NCI-H1436 treated with DMSO at 0.1 percent for 48 hours (cell line): ENCODE measurements around the gene INSC.

ENCODE experiments used
- DNase-seq: peaks from one replicate; lab custom pipeline; 2025; lab: John Stamatoyannopoulos, UW

INSC gene

DNA sequence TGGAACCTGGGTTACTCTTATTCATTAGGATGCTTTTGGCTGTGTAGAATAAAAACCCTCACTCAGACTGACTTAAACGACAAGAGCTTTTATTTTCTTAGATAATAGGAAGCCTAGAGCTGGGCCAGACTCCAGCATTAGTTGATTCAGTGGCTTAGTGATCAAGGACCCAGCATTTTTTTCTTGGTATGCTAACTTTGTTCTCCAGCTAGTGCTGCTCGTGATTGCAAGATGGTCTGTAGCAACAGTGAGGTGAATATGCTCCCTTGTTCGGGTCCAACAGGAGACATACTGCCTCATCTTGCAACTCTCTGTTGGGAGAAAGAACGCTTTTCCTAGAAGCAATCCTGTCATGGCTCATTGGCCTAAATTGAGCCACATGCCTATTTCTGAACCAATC, 33.4 kb downstream of the INSC start:
- DNase-seq = no peak

DNA sequence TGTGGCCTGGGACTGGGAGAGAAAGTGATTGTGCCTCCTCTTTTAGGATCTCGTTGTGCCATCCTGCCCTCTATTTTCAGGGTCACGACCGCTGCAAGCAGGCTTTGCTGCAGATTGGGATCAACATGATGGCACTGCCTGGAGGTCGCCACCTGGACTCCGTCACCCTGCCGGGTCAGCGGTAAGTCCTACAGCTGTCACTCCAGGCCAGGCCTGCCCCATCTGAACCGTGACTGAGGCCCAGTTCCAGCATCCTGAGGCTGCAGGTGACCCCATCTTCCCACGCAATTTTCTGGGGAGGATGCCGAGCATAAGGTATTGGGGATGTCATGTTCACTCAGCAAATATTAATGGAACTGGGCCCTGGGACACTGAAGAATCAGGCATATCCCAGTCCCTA, 34.3 kb downstream of the INSC start:
- no peak for DNase-seq

DNA sequence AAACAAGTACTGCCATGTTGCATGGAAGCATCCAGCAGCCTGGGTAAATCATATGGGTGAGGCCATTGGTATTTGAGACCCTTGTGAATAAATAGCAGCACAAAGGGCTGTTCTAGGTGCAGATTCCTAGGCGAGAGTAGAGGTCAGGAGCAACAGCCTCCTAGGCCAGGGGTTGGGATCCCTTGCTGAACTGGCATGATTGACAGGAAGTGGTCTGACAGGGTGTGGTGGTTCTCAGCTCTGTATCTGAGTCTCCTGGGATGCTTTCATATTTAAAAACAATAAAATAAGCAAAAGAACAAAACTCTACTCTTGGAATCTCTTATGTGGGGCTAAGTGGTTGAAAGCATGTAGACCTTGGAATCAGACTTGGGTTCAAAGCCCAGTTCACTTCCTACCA, 35.8 kb downstream of the INSC start:
- DNase-seq = no peak

DNA sequence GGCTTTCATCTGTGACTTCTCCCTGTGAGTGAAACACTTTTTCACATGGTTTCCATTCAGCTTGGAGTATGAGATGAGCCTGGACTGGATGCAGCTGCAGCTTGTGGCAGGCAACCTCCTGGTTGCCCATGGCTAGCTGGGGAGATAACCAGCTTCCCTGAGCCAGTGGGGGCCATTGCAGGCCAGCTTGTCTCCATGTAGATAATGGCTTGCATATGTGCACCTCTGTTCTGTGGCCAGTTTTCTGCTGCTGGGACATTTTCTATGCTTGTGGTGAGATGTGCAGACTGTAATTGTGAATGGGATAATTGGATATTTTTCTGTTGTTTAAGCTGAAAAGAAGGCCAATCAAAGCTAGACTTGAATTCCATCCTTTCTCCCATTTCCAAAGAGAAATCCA, 38.5 kb downstream of the INSC start:
- DNase-seq = no peak

DNA sequence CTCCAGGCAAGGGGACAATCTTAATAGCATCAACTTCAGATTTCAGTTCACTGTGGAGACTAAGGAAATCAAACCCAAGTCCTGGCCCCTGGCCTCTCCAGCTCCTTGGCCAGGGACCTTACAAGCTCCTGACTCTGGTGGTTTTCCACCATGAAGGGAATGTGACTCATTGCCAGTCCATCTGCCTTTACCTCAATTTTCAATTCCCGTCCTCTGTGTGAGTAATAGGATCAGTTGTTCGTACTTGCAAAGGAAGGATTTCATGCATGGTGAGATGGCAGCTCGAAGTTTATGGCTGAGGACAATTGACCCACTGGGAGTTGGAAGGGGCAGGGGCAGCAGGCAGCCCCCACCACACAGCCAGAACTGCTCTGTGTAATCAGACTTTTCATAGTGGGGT, 42.5 kb downstream of the INSC start:
- no peak for DNase-seq

DNA sequence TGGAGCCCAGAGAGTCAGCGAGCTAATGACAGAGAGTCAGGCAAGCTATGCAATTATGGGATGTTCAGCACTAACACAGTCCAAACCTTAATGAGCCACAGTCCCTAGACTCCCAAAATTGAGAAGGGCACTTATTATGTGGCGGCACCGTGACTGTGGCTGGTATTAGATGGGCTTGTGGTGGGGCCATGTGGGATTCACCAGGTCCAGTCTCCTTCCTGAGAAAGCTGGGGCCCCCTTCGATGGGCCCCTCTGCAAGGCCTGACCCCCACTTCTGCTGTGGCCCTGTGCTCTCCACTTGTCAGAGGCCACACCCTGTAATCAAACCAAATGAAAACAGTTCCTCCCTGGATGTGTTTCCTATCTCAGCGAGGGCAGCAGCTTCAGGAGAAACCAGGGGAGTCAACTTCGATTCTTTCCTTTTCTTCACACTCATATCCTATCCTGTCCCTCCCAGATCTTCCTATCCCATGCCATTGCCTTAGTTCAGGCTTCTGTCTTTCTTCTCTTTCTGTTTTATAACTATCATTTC, 42.9 kb downstream of the INSC start:
- no peak for DNase-seq

DNA sequence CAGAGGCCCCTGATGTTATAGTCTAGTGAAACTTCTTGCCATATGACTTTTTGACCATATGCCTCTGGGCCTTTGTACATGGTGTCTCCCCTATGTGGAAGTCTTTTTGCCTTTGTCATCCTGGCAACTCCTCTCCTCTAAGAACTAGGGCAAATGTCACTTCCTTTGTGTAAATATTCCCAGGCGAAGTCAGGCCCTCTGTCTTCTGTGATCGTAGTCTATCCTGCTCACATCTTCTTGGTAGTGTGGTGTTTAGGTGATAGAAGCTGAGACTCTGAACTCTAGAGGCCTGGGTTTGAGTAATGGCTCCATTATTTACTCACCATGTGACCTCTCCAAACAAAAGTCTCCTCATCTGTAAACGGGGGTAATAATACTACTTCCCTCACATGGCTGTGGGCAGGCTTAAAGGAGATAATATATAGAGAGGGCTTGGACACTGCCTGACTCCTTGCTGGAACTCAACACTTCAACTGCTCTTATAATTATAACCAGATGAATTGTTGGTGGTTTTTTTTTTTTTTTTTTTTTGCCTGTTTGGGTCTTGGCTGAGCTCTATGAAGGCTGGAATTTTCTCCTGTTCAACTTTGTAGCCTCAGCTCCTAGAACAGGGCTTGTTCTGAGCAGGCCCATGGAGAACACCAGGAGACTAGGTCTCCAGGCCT, 43.8 kb downstream of the INSC start:
- no peak for DNase-seq

DNA sequence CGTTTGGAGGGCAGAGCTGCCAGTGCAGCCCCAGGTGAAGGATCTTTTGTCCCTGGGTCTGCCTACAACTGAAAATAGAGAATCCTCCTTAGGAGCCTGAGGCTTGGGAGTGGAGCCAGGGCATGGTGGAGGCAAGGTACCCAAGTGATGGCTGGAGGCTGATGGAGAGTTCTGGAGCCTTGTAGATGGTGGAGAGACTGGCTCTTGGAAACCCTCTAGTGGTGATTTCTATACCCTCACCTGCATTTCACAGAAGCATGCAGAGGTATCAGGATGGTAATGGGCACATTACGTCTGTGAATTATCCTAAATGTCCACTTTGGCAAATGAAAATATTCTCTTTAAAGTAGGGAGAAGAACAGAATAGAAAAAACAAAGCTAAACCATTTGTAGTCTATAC, 44.4 kb downstream of the INSC start:
- no peak for DNase-seq

DNA sequence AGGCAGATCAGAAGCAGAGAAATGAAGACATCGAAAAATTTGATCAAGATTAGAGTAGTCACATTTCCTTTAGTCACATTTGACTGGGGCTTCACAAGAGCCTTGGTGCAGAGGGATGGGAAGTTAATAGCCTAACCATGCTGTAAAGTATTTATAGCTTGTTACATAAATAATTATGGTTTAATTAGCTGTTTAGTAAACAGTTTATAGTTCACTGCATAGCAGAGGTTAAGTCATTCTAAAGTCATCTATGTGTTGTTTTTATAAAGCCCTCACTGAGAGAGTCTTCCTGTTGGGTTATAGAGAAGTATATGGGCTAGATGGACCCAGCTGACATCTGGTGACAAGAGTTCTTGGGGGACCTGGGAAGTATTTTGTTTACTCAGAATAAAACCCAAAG, 47.1 kb downstream of the INSC start:
- DNase-seq = no peak

DNA sequence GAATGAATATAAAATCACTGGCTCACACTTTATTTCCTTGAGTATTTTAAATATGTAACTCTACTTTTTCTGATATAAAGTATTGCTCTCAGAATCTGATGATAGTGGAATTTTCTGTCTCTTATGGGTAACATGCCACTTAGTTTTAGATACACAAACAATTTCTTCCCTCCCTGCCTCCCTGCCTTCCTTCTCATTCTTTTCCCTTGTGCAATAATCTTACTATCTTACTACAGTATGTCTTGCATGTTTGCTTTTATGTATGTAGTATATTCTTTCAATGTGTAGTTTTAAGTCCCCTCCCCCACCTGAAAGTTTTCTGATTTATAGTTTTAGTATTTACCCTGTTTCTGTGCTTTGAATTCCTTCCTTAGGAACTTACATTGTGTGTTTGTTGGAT, 48.4 kb downstream of the INSC start:
- DNase-seq = no peak

DNA sequence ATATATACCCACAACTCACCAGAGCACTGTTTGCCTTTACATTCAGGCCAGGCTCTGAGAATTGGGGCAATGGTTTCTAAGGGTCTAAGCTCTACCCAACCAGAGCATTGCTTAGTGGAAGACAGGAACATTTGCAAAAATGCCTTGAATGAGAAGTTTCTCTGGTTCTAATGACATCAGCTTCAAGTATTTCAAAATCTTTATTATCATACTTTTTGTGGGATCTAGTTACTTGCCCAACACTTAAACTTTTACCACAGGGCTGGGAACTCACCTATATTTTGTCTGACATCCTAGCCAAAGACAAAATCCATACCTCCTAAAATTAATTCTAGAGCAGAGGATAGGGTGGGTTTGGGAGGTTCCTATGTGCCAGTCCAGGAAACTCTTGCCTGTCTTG, 51.5 kb downstream of the INSC start:
- no peak for DNase-seq

DNA sequence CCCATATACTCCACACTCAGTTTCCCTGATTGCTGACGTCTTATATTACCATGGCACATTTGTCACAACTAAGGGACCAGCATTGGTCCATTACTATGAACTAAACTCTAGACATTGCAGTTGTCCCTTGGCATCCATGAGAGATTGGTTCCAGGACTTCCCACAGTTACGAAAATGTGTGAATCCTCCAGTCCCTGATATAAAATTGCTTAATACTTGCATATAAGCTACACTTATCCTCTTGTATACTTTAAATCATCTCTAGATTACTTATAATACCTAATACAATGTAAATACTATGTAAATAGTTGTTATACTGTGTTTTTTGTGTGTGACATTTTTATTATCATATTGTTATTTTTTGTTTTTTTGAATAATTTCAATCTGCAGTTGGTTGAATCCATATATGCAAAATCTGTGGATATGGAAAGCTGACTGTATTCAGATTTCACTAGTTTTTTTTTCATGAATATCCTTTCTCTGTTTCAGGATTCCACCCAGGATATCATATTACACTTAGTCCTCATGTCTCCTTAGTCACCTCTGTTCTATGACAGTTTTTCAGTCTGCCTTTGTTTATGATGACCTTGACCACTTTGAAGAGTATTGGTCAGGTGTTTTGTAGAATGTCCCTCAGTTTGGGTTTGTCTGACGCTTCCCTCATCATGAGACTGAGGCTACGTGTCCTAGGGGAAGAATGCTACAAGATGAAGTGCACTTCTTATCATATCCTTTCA, 55.3 kb downstream of the INSC start:
- DNase-seq = no peak

DNA sequence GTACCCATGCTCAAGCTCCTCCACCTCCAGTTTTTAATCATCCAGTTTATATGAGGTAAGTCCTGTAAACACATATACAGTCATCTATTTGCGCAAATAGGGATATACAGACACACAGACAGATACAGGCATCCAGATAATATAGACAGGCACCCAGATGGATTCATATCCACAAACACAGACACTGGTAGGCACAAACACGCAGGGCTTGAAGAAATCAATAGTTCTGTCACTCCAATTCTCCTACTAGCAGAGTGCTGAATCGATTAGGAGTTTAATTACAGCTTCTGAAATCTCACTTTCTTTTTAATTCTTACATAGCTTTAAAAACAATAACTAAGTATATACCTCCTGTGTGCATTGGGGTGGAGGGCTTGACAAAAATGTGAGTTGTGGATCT, 56.0 kb downstream of the INSC start:
- DNase-seq = no peak

DNA sequence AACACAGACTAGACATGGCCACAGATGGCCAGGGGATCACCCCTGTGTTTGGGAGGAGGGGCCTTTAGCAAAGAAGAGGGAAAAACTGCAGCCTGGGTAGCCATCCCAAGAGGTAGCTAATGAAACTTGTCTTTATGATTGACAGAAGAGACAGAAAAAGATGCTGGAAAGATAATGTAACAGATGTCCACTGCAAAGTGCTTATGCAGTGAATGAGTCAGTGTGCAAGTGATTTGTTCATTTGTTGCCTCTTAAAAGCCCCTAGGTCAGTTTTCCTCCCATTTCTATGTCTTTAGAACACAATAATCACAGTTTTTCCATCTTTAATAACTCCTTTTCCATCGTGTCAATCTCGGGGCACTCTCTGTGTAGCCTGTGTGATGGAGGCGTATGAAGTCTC, 57.2 kb downstream of the INSC start:
- no peak for DNase-seq

DNA sequence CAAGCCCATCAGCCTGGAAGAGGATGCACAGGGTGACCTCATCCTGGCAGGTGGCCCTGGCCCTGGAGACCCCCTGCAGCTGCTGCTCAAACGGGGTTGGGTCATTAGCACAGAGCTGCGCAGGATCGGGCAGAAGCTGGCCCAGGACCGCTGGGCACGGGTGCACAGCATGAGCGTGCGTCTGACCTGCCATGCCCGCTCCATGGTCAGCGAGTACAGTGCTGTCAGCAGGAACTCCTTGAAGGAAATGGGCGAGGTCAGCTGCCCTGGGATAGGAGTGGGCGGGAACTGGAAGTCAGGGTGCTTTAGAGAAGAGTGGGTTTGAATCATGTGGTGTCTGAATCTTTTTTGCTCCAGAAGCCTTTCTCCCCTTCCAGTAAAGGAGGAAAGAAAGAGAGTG, 61.1 kb downstream of the INSC start:
- no peak for DNase-seq

DNA sequence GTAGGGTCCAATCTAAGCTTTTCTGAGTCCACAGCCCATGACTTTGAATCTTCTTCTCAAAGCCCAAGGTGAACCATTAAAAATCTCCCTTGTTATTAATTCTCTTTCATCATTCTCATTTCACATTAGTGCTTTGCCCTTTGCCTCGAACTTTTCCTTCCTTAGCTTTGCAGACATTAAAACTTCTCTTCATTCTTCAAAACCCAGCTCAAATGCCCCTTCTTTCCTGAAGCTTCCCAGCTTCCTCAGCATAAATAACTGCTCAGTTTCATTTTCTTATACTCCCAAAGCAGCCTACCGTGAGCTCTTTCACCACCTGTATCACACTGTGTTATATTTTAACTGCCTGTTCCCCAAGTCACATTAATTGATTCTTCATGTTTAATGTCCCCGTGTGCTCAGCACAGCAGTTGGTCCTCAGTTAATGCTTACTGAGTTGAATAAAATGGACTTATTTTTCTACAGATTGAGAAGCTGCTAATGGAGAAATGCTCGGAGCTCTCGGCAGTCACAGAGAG, 62.0 kb downstream of the INSC start:
- DNase-seq = no peak

DNA sequence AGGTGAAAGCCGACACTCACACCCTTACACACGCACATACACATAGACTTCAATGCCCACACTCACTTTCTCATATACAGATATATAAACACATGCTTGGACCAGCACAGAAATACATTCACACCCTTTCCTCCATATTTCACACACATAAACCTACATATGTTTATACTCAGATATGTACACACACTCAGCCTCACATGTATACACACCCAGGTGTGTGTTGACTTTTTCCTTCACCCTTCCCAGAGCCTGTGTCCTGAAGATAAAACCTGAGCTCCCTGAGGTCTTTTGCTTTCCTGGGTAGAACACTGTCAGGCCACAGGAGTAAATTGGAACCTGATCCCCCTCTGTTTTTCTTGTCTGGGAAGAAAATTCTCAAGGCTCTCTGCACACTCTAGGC, 62.8 kb downstream of the INSC start:
- no peak for DNase-seq

DNA sequence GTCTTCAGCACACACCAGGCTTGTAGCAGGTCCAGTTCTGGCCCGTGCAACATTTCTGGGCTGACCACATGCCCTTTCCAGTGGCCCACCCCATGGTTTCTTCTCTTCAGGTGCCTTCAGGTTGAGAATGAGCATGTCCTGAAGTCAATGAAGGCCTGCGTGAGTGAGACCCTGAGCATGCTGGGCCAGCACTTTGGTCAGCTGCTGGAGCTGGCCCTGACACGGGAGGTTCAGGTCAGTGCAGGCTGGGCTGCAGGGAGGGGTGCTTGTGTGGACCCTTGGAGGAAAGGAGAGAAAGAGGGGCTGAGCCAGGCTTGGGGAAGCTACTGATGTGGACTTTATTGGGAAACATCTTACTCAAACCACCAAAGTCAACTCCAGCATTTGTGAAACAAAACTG, 63.5 kb downstream of the INSC start:
- no peak for DNase-seq

DNA sequence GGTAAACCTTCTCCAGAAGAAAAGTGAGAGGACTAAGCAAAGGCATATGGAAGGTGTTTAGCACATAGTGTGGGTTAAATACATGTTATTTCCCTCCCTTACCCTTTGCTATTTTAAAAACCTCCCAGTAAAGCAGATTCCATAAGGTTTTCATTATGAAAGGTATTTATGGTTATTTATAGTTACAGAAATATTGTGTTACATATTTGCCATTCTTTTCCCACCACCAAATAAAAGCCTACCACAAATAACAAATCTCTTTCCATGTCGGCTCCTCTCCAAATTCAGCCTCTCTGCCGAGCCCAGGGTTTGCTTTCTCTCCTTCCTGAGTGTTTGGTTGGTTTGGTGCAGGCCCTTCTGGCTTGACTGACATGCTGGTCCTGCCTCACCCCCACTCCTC, 64.4 kb downstream of the INSC start:
- no peak for DNase-seq

DNA sequence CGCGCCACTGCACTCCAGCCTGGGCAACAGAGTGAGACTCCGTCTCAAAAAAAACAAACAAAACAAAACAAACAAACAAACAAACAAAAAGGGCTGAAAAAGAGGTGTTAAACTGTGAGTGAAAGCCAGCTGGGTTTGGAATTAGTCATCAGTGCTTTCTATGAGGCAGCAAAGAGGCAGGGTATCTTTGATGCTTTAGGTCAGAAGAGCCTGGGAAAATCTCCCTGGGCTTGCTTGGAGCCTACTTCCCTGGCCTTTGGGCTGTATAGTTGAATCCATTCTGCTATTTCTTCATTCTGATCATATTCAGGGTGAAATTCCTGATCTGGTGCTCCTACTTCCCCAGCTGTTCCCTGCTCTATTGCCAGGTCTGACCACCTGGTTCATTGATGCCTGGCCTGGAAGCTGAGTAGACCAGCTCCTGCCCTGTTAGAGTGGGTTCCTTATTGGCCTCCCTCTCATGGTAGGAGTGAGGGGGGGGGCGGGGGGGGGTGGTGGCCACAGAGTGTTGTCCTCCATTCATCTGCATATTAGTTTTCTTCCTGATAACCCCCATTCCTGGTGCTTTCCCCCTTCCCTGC, 65.6 kb downstream of the INSC start:
- DNase-seq = no peak

DNA sequence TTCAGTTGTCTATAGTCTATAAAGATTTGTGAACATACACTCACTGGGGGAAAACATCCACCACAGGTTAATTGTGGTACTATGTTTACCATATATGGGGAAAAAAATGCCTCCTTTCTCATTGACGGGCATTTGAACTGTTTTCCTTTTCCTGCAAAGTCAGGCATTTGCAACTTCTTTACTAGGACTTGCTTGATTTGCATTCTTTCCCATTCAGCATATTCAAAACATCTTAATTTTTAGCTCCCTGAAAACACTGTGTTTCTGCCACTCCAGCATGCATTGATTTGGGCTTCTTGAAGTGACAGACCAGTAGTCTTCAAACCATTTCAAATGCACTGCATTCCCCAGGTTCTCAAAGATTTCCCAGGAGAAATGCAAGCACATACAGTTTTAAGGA, 67.6 kb downstream of the INSC start:
- no peak for DNase-seq

DNA sequence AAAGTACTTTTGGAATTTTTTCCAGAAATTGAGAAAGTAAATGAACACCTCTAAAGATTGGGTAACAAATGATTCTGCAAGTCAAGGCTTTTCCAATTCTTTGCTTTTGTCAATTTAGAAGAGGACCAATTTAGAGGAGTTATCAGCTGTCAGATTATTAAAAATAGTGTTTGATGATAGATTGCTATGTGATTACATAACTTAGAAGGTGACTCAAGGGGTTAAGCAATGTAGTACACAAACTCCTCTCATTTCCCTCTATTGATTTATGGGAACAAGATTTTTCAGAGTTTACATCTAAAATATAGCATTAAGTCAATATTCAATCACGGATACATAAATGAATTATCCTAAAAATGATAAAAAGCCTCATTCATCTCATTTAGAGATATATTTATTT, 70.3 kb downstream of the INSC start:
- no peak for DNase-seq

DNA sequence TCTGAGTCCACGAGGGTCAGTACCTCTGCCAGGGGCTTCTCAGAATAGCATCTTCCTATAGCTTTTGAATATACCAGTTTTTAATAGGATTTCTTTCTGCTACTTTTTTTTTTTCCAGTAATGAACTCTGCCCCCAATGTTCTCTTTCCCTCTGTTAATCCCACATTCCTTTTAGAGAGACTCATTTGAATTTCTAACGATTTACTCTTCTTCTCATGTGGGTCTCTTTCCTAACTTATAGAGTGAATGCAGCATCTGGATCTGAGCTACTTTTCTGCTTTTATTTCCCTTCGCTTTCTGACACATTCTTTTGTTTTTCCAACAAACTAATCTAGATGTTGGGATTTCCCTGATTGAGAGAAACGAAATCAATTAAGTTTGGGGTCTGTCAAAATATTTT, 71.4 kb downstream of the INSC start:
- no peak for DNase-seq
